Right cardiac atrium (tissue), 5 donors: ENCODE data around the gene TEX261. TPM values are rescaled to one million over a fixed set of nuclear protein-coding genes. Genes with fewer than 3 reads are reported as not detected.
"Not testable (repeated sequence)": the region's sequence is repeated elsewhere in the genome, so short reads cannot be mapped to it uniquely, and the experiment has no call there.

ENCODE experiments used
- ATAC-seq, 2 donors: fragments of 200-7000 bp; cut with Tn5 transposase; one replicate each; pipeline versions ENCODE4 v1.8.0 to v1.9.1; 2020; ENCODE audit warnings: moderate library complexity in 2 of 2, mild to moderate bottlenecking in 1 of 2
- DNase-seq, 3 donors: peaks; one replicate each; pipeline ENCODE4 v3.0.0-alpha.2; 2020
- H3K27ac ChIP-seq: one replicate; pipeline ENCODE4 v1.5.1; 2013; ENCODE audit warnings: mild to moderate bottlenecking, low read length, control low read depth, moderate library complexity
- H3K27me3 ChIP-seq: one replicate; pipeline ENCODE4 v1.6.1; 2013; ENCODE audit not compliant: control insufficient read depth, insufficient read depth
- H3K4me1 ChIP-seq: one replicate; pipeline ENCODE4 v1.6.1; 2013; ENCODE audit warnings: low read length; ENCODE audit not compliant: control insufficient read depth, insufficient read depth
- H3K4me3 ChIP-seq: one replicate; pipeline ENCODE4 v1.5.1; 2013; ENCODE audit warnings: low read length, control low read depth
- H3K9me3 ChIP-seq: one replicate; pipeline ENCODE4 v1.6.1; 2013; ENCODE audit warnings: low read length; ENCODE audit not compliant: control insufficient read depth
- WGBS: extraction: QIAGEN DNeasy Blood & Tissue Kit; methylation state at CpG from one replicate; pipeline ENCODE4 v1.1.7; 2013; 5-methylcytosine and 5-hydroxymethylcytosine counted together
- intact Hi-C, 4 donors: fragments of 100-400 bp; cut with DNase I; formaldehyde crosslinking; loops; one replicate each; pipeline versions ENCODE4 v1.11.0 to v1.14.0; 2022 to 2023
- polyA plus RNA-seq: library from polyadenylated mRNA; stranded (reverse); fragments of 200-250 nt; gene quantifications from one replicate; pipeline ENCODE4 v1.2.3, GENCODE V29; 2013
- total RNA-seq, 4 donors: library from RNA; stranded (reverse); fragmentation: NEBNext Ultra II Directional; extraction: Animal tissue kit (Norgen Biotek cat#: 25700); gene quantifications; one replicate each; pipeline ENCODE4 v1.2.1, GENCODE V29; 2021
- donor health status: healthy with polysubstance abuse.
- donor health status: DM: no; HTN: yes; CAD: no.
- donor health status: DM: no; HTN: no; CAD: no.
- donor health status: DM: no; HTN: yes; CAD: no; lungs with severe emphysema.
- donor health status: DM: yes; HTN: yes; CAD: no.

Gene TEX261
- total and polyA plus RNA-seq, 5 donors = 37.7 to 59.4 (median 43.6) TPM

- H3K9me3 ChIP-seq = no peaks in the 10 kb centered on the region
- H3K4me1 ChIP-seq = no peaks in the 10 kb centered on the region
- DNase-seq = no peak
- no peaks in the 10 kb centered on the region for H3K27me3 ChIP-seq
- no peak for ATAC-seq
- WGBS = 85% methylated on average over 5 of the region's 5 CpGs
- no peak overlapping the region for H3K27ac ChIP-seq
- no peak overlapping the region for H3K4me3 ChIP-seq
- intact Hi-C loops = no loop called here
Observed at GRCh38 chr2:71006955-71007799, 12.5 kb upstream of the TEX261 start.

GRCh38 chr2:71006323-71006722 is 11.7 kb upstream of the TEX261 start:
- no peak for ATAC-seq
- Histone ChIP-seq H3K9me3 (no peaks in the 10 kb centered on the region), H3K4me3 (no peak overlapping the region), H3K27me3 (no peaks in the 10 kb centered on the region), H3K27ac (no peak overlapping the region), H3K4me1 (no peaks in the 10 kb centered on the region)
- WGBS = 56% methylated on average over 2 of the region's 2 CpGs
- intact Hi-C loops = no loop called here
- DNase-seq = no peak

DNA sequence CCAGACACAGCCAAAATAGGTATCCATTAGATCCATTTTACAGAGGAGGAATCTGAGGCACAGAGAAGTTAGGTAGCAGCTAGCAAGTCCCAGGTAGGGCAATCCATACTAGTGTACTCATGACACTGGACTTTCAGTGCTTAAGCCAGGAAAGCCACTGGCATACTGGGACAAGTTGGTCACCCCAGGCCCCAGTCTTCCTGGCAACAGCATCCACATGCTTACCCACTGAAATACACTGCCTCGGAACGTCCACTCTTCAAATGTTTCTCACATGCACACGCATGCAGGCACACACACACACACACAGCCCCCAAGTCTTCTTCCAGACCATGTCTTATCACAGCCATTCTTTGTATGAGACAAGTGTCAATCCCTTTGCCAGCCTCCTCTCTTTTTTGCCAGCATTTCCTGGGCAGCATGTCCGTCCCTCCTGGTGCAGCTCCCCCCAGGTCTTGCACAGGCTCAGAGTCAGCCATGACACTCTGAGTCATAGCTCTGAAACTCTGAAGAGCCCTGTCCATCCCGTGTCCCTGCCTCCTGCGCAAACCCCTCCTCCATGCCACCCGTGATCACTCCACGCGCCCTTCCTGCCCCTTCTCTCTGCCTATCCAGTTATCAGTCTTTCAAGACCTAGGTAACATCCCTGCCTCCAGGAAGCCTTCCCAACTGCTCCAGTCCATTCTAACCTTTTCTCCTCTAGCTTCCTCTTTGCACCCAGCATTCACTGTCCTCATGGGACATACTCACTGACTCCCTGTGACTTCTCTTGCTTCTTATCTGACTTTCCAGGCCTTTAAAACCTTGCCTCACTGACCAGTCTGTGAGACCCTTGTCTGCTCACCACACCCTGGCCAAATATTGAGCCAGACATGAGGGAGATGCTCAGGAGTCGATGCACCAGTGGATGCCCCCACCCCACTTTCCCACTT is 10.9 kb upstream of the TEX261 start:
- intact Hi-C loops = no loop called here
- Histone ChIP-seq H3K4me1 (no peaks in the 10 kb centered on the region), H3K4me3 (no peak overlapping the region), H3K9me3 (no peaks in the 10 kb centered on the region), H3K27ac (no peak overlapping the region), H3K27me3 (no peaks in the 10 kb centered on the region)
- WGBS = 73% methylated on average over 10 of the region's 10 CpGs
- no peak for ATAC-seq
- no peak for DNase-seq

- 76% methylated on average over 6 of the region's 6 CpGs for WGBS
- DNase-seq (no peak), ATAC-seq (no peak)
- Histone ChIP-seq H3K9me3 (no peaks in the 10 kb centered on the region), H3K27ac (no peak overlapping the region), H3K4me3 (no peak overlapping the region), H3K4me1 (no peaks in the 10 kb centered on the region), H3K27me3 (no peaks in the 10 kb centered on the region)
- intact Hi-C loops = no loop called here
Observed at GRCh38 chr2:71004857-71005256, 10.2 kb upstream of the TEX261 start.

- WGBS = 82% methylated on average over 11 of the region's 11 CpGs
- DNase-seq = no peak
Observed at GRCh38 chr2:71003966-71004755, 9.5 kb upstream of the TEX261 start.

GRCh38 chr2:71003396-71003795 is 8.7 kb upstream of the TEX261 start:
- DNase-seq (no peak), ATAC-seq (no peak)
- WGBS = 81% methylated on average over 6 of the region's 6 CpGs
- Histone ChIP-seq H3K4me3 (no peak overlapping the region), H3K4me1 (no peaks in the 10 kb centered on the region), H3K9me3 (no peaks in the 10 kb centered on the region), H3K27ac (no peak overlapping the region), H3K27me3 (no peaks in the 10 kb centered on the region)
- intact Hi-C loops = no loop called here

More at GRCh38 chr2:71003966-71004755, 9.5 kb upstream of the TEX261 start:
- intact Hi-C loops = no loop called here
- Histone ChIP-seq H3K9me3 (no peaks in the 10 kb centered on the region), H3K27ac (no peak overlapping the region), H3K4me3 (no peak overlapping the region), H3K27me3 (no peaks in the 10 kb centered on the region), H3K4me1 (no peaks in the 10 kb centered on the region)
- no peak for ATAC-seq

GRCh38 chr2:71001981-71002570 is 7.4 kb upstream of the TEX261 start:
- intact Hi-C loops = no loop called here
- H3K4me3 ChIP-seq = no peak overlapping the region
- 41% methylated on average over 11 of the region's 11 CpGs for WGBS
- no peak overlapping the region for H3K27ac ChIP-seq
- no peaks in the 10 kb centered on the region for H3K27me3 ChIP-seq
- no peaks in the 10 kb centered on the region for H3K4me1 ChIP-seq
- ATAC-seq (no peak), DNase-seq (no peak)
- no peaks in the 10 kb centered on the region for H3K9me3 ChIP-seq

DNA sequence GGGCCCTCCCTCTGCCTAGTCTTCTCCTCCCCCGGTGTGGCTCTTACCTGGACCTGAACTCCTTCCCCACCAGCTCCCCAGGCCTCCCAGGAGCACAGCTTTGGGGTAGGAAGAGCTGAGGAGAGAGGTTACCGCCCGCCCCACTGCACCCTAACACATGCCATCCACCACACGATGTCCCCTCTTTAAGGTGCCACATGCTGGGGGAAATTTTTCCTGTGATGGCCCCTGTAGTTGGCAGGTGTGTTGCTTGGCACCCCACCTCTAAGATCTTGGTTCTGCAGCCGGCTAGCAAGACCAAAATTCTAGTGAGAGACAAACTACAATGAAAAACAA is 6.9 kb upstream of the TEX261 start:
- Histone ChIP-seq H3K4me1 (no peaks in the 10 kb centered on the region), H3K27ac (no peak overlapping the region), H3K27me3 (no peaks in the 10 kb centered on the region), H3K4me3 (no peak overlapping the region), H3K9me3 (no peaks in the 10 kb centered on the region)
- intact Hi-C loops = no loop called here
- no peak for ATAC-seq
- DNase-seq = no peak
- 81% methylated on average over 5 of the region's 5 CpGs for WGBS

DNA sequence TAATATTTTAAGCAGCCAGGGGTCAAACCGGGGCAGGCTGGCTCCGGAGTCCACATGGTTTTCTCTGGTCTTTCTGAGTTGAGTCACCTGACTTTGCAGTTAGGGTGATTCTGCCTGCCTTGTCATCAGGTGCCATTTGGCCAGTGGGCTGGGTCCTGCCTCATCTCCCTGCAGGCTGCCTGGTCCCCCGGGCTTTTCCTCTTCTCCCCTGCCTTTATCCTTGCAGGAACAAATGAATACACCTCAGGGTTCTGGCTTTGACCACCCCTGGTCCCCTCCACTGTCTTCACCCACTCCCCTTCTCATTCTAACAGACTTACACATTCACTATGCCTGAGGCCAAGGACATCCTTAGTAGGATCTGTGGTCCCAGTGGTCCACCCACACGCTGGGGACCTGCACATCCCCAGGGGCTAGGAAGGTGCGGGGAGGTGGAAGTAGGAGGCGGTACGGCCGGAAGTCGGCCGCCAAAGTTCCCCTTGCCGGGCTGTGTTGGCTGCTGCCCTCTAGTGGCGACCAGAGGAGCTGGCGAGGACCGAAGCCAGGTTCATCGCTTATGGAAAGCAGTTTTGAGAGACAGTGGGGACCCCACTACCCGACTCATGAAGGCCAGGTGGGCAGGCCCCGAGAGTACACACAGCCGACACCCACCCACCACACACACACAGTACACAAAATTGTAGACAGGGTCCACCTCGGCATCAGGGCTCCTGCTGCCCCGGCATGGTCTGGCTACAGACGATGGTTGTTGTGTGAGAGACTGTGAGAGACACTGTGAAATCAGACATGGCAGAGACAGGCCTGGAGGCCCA is 6.3 kb upstream of the TEX261 start:
- DNase-seq = peak; percentile 75 to 89 (median 89)
- no peak overlapping the region for H3K4me3 ChIP-seq
- H3K27me3 ChIP-seq = no peaks in the 10 kb centered on the region
- H3K4me1 ChIP-seq = no peaks in the 10 kb centered on the region
- peak; percentile 71 to 75 for ATAC-seq
- WGBS = 24% methylated on average over 21 of the region's 21 CpGs
- no peak overlapping the region for H3K27ac ChIP-seq
- H3K9me3 ChIP-seq = no peaks in the 10 kb centered on the region
- intact Hi-C loops = no loop called here

GRCh38 chr2:70999931-71000330 is 5.3 kb upstream of the TEX261 start:
- H3K9me3 ChIP-seq, H3K27ac ChIP-seq, H3K27me3 ChIP-seq, H3K4me1 ChIP-seq, DNase-seq, ATAC-seq, H3K4me3 ChIP-seq, intact Hi-C loops: not testable (repeated sequence)
- WGBS = 95% methylated on average over 10 of the region's 10 CpGs
